K562 (cell line): ENCODE measurements around the gene UVRAG.

Experiments used
- CTCF ChIP-seq, 3 experiments: IDR thresholded peaks in 2 of 3; conservative IDR thresholded peaks in 1 of 3; 2 replicates each; pipeline ENCODE4 v1.5.1; 2011 to 2012; ENCODE audit warnings: low read length in 3 of 3, mild to moderate bottlenecking in 3 of 3, control low read depth in 2 of 3, improper control_type of control experiment in 1 of 3, inconsistent platforms in 1 of 3, low read depth in 1 of 3, mixed read lengths in 1 of 3, moderate library complexity in 1 of 3; ENCODE audit not compliant: insufficient read depth in 2 of 3
- MLX ChIP-seq, 2 experiments: fragments of 450-650 bp in 1 of 2; sonication (generic) in 1 of 2; formaldehyde crosslinking; conservative IDR thresholded peaks; 2 replicates each; pipeline versions ENCODE4 v1.4.0 to v1.8.1; 2020 to 2022; ENCODE audit warnings: mild to moderate bottlenecking in 1 of 2, missing genetic modification reagents in 1 of 2
- POLR2A ChIP-seq: fragments of 450-650 bp; conservative IDR thresholded peaks from 2 replicates; pipeline ENCODE4 v1.6.1; 2016

- no peak for TF ChIP-seq MLX (CRISPR knock-in tag; conservative IDR thresholded peaks at IDR 0.05)
- no peak for TF ChIP-seq POLR2A
- TF ChIP-seq CTCF (IDR thresholded peaks at IDR 0.05 in 2 of 3, conservative IDR thresholded peaks at IDR 0.05 in 1 of 3; ENCODE audit: insufficient read depth in 2 of 3, low read depth in 1 of 3, low read length in 3 of 3) = no peak
Measured at GRCh38 chr11:75980031-75980430, 165.0 kb downstream of the UVRAG start.
